Natural killer cell treated with Interleukin-12 subunit alpha and Interleukin-12 subunit beta and Interleukin-15 and Interleukin-18, amount 100 ng/mL, for 72 hours (primary cell): Measurements from ENCODE around the gene RAPGEFL1. TPM values are rescaled to one million over a fixed set of nuclear protein-coding genes. Genes with fewer than 3 reads are reported as not detected.
A peak's percentile ranks its signal among the peaks of the same experiment; 100 is the strongest.
"Not testable (repeated sequence)": the region's sequence is repeated elsewhere in the genome, so short reads cannot be mapped to it uniquely, and the experiment has no call there.

Experiments used
- ATAC-seq, 2 donors: fragments of 150-1000 bp; cut with Tn5 transposase in 1 of 2; sonication (Bioruptor Pico), chemical (Tn5 transposase) in 1 of 2; 2 replicates each; pipeline ENCODE4 v1.10.0; 2021
- DNase-seq: peaks from one replicate; pipeline ENCODE4 v3.0.0; 2022; ENCODE audit warnings: low spot score
- H3K27ac Mint-ChIP-seq, 2 donors: 1 replicate in 1 of 2; 2 replicates in 1 of 2; pipeline ENCODE4 v1.8.0; 2022; ENCODE audit warnings: mixed read lengths in 2 of 2, mild to moderate bottlenecking in 1 of 2, moderate library complexity in 1 of 2
- H3K27me3 Mint-ChIP-seq, 2 donors: 1 replicate in 1 of 2; 2 replicates in 1 of 2; pipeline ENCODE4 v1.8.0; 2022; ENCODE audit warnings: mixed read lengths in 2 of 2
- H3K36me3 Mint-ChIP-seq: one replicate; pipeline ENCODE4 v1.8.0; 2022; ENCODE audit warnings: mixed read lengths
- H3K4me1 Mint-ChIP-seq, 2 donors: 1 replicate in 1 of 2; 2 replicates in 1 of 2; pipeline ENCODE4 v1.8.0; 2022; ENCODE audit warnings: low read depth in 2 of 2, mixed read lengths in 2 of 2, mild to moderate bottlenecking in 1 of 2
- H3K4me3 Mint-ChIP-seq: one replicate; pipeline ENCODE4 v1.8.0; 2022; ENCODE audit warnings: mixed read lengths
- H3K9me3 Mint-ChIP-seq: 2 replicates; pipeline ENCODE4 v1.8.0; 2022; ENCODE audit warnings: mixed read lengths
- total RNA-seq, 2 donors: library from RNA; stranded (reverse); gene quantifications; one replicate each; pipeline ENCODE4 v1.2.3, GENCODE V29; 2022

The RAPGEFL1 gene
- total RNA-seq, 2 donors from 2014 or later, result 5.9 to 17.2 TPM

GRCh38 chr17:40203131-40203530 is 25.9 kb downstream of the RAPGEFL1 start:
- Mint-ChIP-seq H3K4me3 (no peak overlapping the region), H3K9me3 (no peaks in the 10 kb centered on the region), H3K27ac (no peak overlapping the region), H3K36me3 (no peaks in the 10 kb centered on the region), H3K4me1 (peaks cover 0 to 4% of the 10 kb centered on the region in 2 donors), H3K27me3 (peaks cover 0 to 6% of the 10 kb centered on the region in 2 donors)
- no peak for DNase-seq
- ATAC-seq, result no peak

GRCh38 chr17:40206193-40206592 is 28.9 kb downstream of the RAPGEFL1 start:
- not testable (repeated sequence) for ATAC-seq, H3K4me1 Mint-ChIP-seq, DNase-seq, H3K27ac Mint-ChIP-seq, H3K27me3 Mint-ChIP-seq, H3K36me3 Mint-ChIP-seq, H3K9me3 Mint-ChIP-seq, H3K4me3 Mint-ChIP-seq

GRCh38 chr17:40209404-40210093 is 32.3 kb downstream of the RAPGEFL1 start:
- Mint-ChIP-seq H3K4me3 (no peak overlapping the region), H3K27ac (no peak overlapping the region), H3K27me3 (peaks cover 0 to 3% of the 10 kb centered on the region in 2 donors), H3K36me3 (no peaks in the 10 kb centered on the region), H3K9me3 (no peaks in the 10 kb centered on the region), H3K4me1 (no peaks in the 10 kb centered on the region)
- ATAC-seq (no peak), DNase-seq (no peak)

- H3K27ac Mint-ChIP-seq, H3K27me3 Mint-ChIP-seq, H3K9me3 Mint-ChIP-seq, DNase-seq, ATAC-seq, H3K36me3 Mint-ChIP-seq, H3K4me3 Mint-ChIP-seq: not testable (repeated sequence)
- H3K4me1 Mint-ChIP-seq, result peaks cover 9 to 10% of the 10 kb centered on the region in 2 donors
Measured at GRCh38 chr17:40213914-40214313, 36.6 kb downstream of the RAPGEFL1 start.

GRCh38 chr17:40218006-40218739 is 40.9 kb downstream of the RAPGEFL1 start:
- Mint-ChIP-seq H3K4me3 (peak overlapping the region; percentile 98), H3K4me1 (peaks cover 21 to 24% of the 10 kb centered on the region in 2 donors), H3K9me3 (no peaks in the 10 kb centered on the region), H3K27ac (peak overlapping the region; percentile 97), H3K36me3 (no peaks in the 10 kb centered on the region), H3K27me3 (no peaks in the 10 kb centered on the region)
- no peak for DNase-seq
- ATAC-seq, result no peak

GRCh38 chr17:40218740-40219593 is 41.7 kb downstream of the RAPGEFL1 start, which contains the start of gene WIPF2:
WIPF2 (plus strand) TSS chr17:40219304; CDS start chr17:40256460, 37,156 bp downstream.
- Mint-ChIP-seq H3K36me3 (no peaks in the 10 kb centered on the region), H3K4me3 (peak within 1 kb of the TSS; percentile 98), H3K27ac (peak within 1 kb of the TSS; percentile 97), H3K27me3 (no peaks in the 10 kb centered on the region), H3K9me3 (no peaks in the 10 kb centered on the region), H3K4me1 (peaks cover 23 to 28% of the 10 kb centered on the region in 2 donors)
- DNase-seq, result peak; percentile 98
- ATAC-seq, result peak; percentile 99

- H3K36me3 Mint-ChIP-seq, result no peaks in the 10 kb centered on the region
- H3K4me3 Mint-ChIP-seq, result peak overlapping the region; percentile 98
- no peaks in the 10 kb centered on the region for H3K9me3 Mint-ChIP-seq
- DNase-seq (no peak), ATAC-seq (peak; percentile 0 to 5)
- no peaks in the 10 kb centered on the region for H3K27me3 Mint-ChIP-seq
- H3K4me1 Mint-ChIP-seq, result peaks cover 28 to 33% of the 10 kb centered on the region in 2 donors
- peak overlapping the region; percentile 97 for H3K27ac Mint-ChIP-seq
Measured at GRCh38 chr17:40219594-40220338, 42.5 kb downstream of the RAPGEFL1 start.

GRCh38 chr17:40224718-40225550 is 47.7 kb downstream of the RAPGEFL1 start:
- H3K4me1 Mint-ChIP-seq, result peaks cover 20 to 23% of the 10 kb centered on the region in 2 donors
- no peaks in the 10 kb centered on the region for H3K27me3 Mint-ChIP-seq
- no peak overlapping the region for H3K4me3 Mint-ChIP-seq
- ATAC-seq, result no peak
- peak overlapping the region in 1 of 2 donors; percentile 45 for H3K27ac Mint-ChIP-seq
- no peaks in the 10 kb centered on the region for H3K9me3 Mint-ChIP-seq
- H3K36me3 Mint-ChIP-seq, result no peaks in the 10 kb centered on the region
- DNase-seq, result no peak

GRCh38 chr17:40229146-40229545 is 51.9 kb downstream of the RAPGEFL1 start:
- H3K4me1 Mint-ChIP-seq, result peaks cover 17 to 20% of the 10 kb centered on the region in 2 donors
- not testable (repeated sequence) for H3K4me3 Mint-ChIP-seq, ATAC-seq, DNase-seq, H3K27me3 Mint-ChIP-seq, H3K9me3 Mint-ChIP-seq, H3K36me3 Mint-ChIP-seq
- H3K27ac Mint-ChIP-seq, result peak overlapping the region in 1 of 2 donors; percentile 50

- DNase-seq (no peak), ATAC-seq (no peak)
- H3K4me1 Mint-ChIP-seq, result peaks cover 9 to 16% of the 10 kb centered on the region in 2 donors
- H3K9me3 Mint-ChIP-seq, result no peaks in the 10 kb centered on the region
- H3K27me3 Mint-ChIP-seq, result no peaks in the 10 kb centered on the region
- H3K36me3 Mint-ChIP-seq, result no peaks in the 10 kb centered on the region
- H3K27ac Mint-ChIP-seq, result peak overlapping the region; percentile 15 to 50
- no peak overlapping the region for H3K4me3 Mint-ChIP-seq
Measured at GRCh38 chr17:40230670-40231069, 53.4 kb downstream of the RAPGEFL1 start.

- H3K27ac Mint-ChIP-seq, H3K9me3 Mint-ChIP-seq, H3K4me3 Mint-ChIP-seq, H3K27me3 Mint-ChIP-seq, H3K36me3 Mint-ChIP-seq, DNase-seq, ATAC-seq: not testable (repeated sequence)
- peaks cover 9 to 16% of the 10 kb centered on the region in 2 donors for H3K4me1 Mint-ChIP-seq
Measured at GRCh38 chr17:40231928-40232327, 54.7 kb downstream of the RAPGEFL1 start.

GRCh38 chr17:40241252-40241834 is 64.1 kb downstream of the RAPGEFL1 start:
- ATAC-seq, result no peak
- Mint-ChIP-seq H3K4me1 (peaks cover 17 to 31% of the 10 kb centered on the region in 2 donors), H3K27ac (peak overlapping the region; percentile 8 to 33), H3K27me3 (no peaks in the 10 kb centered on the region), H3K4me3 (no peak overlapping the region), H3K36me3 (no peaks in the 10 kb centered on the region), H3K9me3 (no peaks in the 10 kb centered on the region)
- DNase-seq, result no peak
